Smooth muscle cell (in vitro differentiated cells): Measurements from ENCODE around the gene TAS2R7. TPM values are rescaled to one million over a fixed set of nuclear protein-coding genes. Genes with fewer than 3 reads are reported as not detected.

ENCODE experiments used
- DNase-seq: peaks from one replicate; lab custom pipeline; 2025; ENCODE audit not compliant: unreplicated experiment; lab: John Stamatoyannopoulos, UW
- H2AFZ ChIP-seq: fragments of 200-600 bp; sonication (generic); 2 replicates; pipeline ENCODE4 v1.6.0; 2016; ENCODE audit warnings: antibody characterized with exemption, low read depth, mild to moderate bottlenecking
- H3F3A ChIP-seq: fragments of 200-600 bp; sonication (generic); 2 replicates; pipeline ENCODE4 v1.6.0; 2017; ENCODE audit warnings: antibody characterized with exemption, low read depth
- H3K27ac ChIP-seq: fragments of 200-600 bp; sonication (generic); 2 replicates; pipeline ENCODE4 v1.5.1; 2016; ENCODE audit warnings: low read depth, mild to moderate bottlenecking
- H3K27me3 ChIP-seq: fragments of 200-600 bp; sonication (generic); 2 replicates; pipeline ENCODE4 v1.6.1; 2016; ENCODE audit warnings: low read depth, mild to moderate bottlenecking
- H3K36me3 ChIP-seq: fragments of 200-600 bp; sonication (generic); 2 replicates; pipeline ENCODE4 v1.5.1; 2016; ENCODE audit warnings: low read depth
- H3K4me1 ChIP-seq: fragments of 200-600 bp; sonication (generic); 2 replicates; pipeline ENCODE4 v1.5.1; 2016; ENCODE audit warnings: low read depth
- H3K4me2 ChIP-seq: fragments of 200-600 bp; sonication (generic); 2 replicates; pipeline ENCODE4 v1.6.0; 2016; ENCODE audit warnings: mild to moderate bottlenecking
- H3K4me3 ChIP-seq: fragments of 200-600 bp; sonication (generic); 2 replicates; pipeline ENCODE4 v1.5.1; 2016; ENCODE audit warnings: mild to moderate bottlenecking
- H3K79me2 ChIP-seq: fragments of 200-600 bp; sonication (generic); 2 replicates; pipeline ENCODE4 v1.6.0; 2016; ENCODE audit warnings: low read depth, mild to moderate bottlenecking
- H3K9ac ChIP-seq: fragments of 200-600 bp; sonication (generic); 2 replicates; pipeline ENCODE4 v1.6.0; 2016; ENCODE audit warnings: low read depth
- H3K9me3 ChIP-seq: fragments of 200-600 bp; sonication (generic); replicated peaks from 2 replicates; pipeline ENCODE4 v1.5.1; 2016; ENCODE audit warnings: low read depth
- H4K20me1 ChIP-seq: fragments of 200-600 bp; sonication (generic); 2 replicates; pipeline ENCODE4 v1.6.0; 2016; ENCODE audit warnings: low read depth
- WGBS: methylation state at CpG from one replicate; pipeline ENCODE4 v1.1.7; 2016; ENCODE audit warnings: low lambda C conversion rate; 5-methylcytosine and 5-hydroxymethylcytosine counted together
- polyA plus RNA-seq: library from polyadenylated mRNA; unstranded; fragments of >200 nt; fragmentation: Nextera tagmentation; extraction: Ambion mirVana; gene quantifications from 2 replicates; pipeline ENCODE4 v1.2.1, GENCODE V29; 2016
- total RNA-seq: library from RNA; depleted of rRNA; stranded (reverse); fragments of >200 nt; gene quantifications from 2 replicates; pipeline ENCODE4 v1.2.3, GENCODE V29; 2014
- TF ChIP-seq, protein P1 (sequence below): fragments of 200-600 bp; sonication (generic); IDR thresholded peaks from 2 replicates; pipeline ENCODE4 v1.5.1; 2017; ENCODE audit warnings: borderline replicate concordance, mild to moderate bottlenecking, antibody characterized with exemption; ENCODE audit not compliant: insufficient read depth, poor library complexity, severe bottlenecking

The TAS2R7 gene
- total and polyA plus RNA-seq, 2 experiments from 2014 or later = not detected

- no peak within 1 kb of the TSS for H3K9ac ChIP-seq
- H3K27me3 ChIP-seq = no peaks in the 10 kb centered on the region
- H3K79me2 ChIP-seq = no peaks in the 10 kb centered on the region
- H3K4me3 ChIP-seq = no peak within 1 kb of the TSS
- WGBS = 92% methylated on average over 3 of the region's 3 CpGs
- H3K36me3 ChIP-seq = no peaks in the 10 kb centered on the region
- H2AFZ ChIP-seq = no peak within 1 kb of the TSS
- H3K9me3 ChIP-seq = no peaks in the 10 kb centered on the region
- TF ChIP-seq, protein P1, sequence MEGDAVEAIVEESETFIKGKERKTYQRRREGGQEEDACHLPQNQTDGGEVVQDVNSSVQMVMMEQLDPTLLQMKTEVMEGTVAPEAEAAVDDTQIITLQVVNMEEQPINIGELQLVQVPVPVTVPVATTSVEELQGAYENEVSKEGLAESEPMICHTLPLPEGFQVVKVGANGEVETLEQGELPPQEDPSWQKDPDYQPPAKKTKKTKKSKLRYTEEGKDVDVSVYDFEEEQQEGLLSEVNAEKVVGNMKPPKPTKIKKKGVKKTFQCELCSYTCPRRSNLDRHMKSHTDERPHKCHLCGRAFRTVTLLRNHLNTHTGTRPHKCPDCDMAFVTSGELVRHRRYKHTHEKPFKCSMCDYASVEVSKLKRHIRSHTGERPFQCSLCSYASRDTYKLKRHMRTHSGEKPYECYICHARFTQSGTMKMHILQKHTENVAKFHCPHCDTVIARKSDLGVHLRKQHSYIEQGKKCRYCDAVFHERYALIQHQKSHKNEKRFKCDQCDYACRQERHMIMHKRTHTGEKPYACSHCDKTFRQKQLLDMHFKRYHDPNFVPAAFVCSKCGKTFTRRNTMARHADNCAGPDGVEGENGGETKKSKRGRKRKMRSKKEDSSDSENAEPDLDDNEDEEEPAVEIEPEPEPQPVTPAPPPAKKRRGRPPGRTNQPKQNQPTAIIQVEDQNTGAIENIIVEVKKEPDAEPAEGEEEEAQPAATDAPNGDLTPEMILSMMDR = no peak
- H3K27ac ChIP-seq = no peak within 1 kb of the TSS
- H4K20me1 ChIP-seq = no peaks in the 10 kb centered on the region
- DNase-seq = no peak
- no peaks in the 10 kb centered on the region for H3K4me1 ChIP-seq
- no peaks in the 10 kb centered on the region for H3F3A ChIP-seq
- H3K4me2 ChIP-seq = no peak within 1 kb of the TSS
Observed at GRCh38 chr12:10826258-10826657, 23.8 kb upstream of the TAS2R7 start, which contains the start of gene TAS2R10. TAS2R10 (minus strand) TSS chr12:10826358; CDS start chr12:10826269, 89 bp downstream.

DNA sequence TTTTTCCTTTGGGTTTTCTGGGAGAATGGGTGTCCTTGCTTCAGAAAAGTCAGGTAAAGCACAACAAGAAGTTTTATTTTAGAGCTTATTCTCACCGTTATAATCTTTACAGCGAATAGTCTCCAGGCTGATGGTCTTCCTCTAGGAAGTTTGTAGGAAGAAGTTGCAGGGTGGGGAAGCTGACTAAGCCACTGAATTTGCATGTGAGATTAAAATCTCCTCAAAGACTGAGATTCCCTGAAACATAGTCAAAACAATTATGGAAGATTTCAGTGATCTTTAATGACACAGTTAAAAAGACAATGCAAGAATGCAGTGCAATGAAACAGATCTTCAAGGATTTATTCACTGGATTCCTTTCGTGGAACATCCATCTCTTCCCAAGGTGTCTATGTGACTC, 22.5 kb upstream of the TAS2R7 start:
- TF ChIP-seq, protein P1 = no peak
- no peaks in the 10 kb centered on the region for H3K4me1 ChIP-seq
- H3K9me3 ChIP-seq = no peaks in the 10 kb centered on the region
- no peak overlapping the region for H2AFZ ChIP-seq
- H3K4me3 ChIP-seq = no peak overlapping the region
- WGBS = 67% methylated on average over 3 of the region's 3 CpGs
- H4K20me1 ChIP-seq = no peaks in the 10 kb centered on the region
- no peak overlapping the region for H3K9ac ChIP-seq
- DNase-seq = no peak
- H3K27me3 ChIP-seq = no peaks in the 10 kb centered on the region
- H3F3A ChIP-seq = no peaks in the 10 kb centered on the region
- no peak overlapping the region for H3K27ac ChIP-seq
- no peaks in the 10 kb centered on the region for H3K79me2 ChIP-seq
- no peak overlapping the region for H3K4me2 ChIP-seq
- no peaks in the 10 kb centered on the region for H3K36me3 ChIP-seq

DNA sequence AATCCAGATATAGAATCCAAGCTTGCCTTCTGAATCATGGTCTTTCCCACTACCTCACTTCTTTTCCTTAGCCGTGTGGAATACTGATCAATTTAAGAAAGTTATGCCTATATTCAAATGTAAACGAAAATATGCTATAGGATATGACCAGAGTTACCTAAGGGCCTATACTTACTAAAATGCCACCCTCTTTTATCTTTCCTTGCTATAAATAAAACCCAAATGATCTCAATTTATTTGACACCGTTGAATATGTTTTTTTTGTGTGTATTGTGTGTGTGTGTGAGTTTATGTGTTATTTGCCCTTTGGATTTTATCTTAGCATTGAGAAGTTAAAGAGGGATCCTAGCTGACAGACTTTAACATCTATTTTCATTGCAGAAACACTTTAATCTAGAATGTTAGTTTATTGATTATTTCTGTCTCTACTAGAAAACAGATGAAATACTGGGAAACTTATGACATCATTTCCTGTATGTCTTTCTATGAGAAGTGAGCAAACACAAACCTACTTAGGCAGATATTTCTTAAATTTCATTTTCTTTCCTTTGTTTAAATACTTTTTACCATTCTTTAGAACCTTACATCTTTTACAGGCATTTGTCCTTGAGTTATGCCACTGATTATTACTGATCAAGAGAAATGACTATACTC, 9.6 kb upstream of the TAS2R7 start:
- Histone ChIP-seq H3K9ac (no peak overlapping the region), H4K20me1 (no peaks in the 10 kb centered on the region), H3K27ac (no peak overlapping the region), H3K36me3 (no peaks in the 10 kb centered on the region), H3K27me3 (no peaks in the 10 kb centered on the region), H3K4me3 (no peak overlapping the region), H3K79me2 (no peaks in the 10 kb centered on the region), H2AFZ (no peak overlapping the region), H3K9me3 (no peaks in the 10 kb centered on the region), H3K4me1 (no peaks in the 10 kb centered on the region), H3F3A (no peaks in the 10 kb centered on the region), H3K4me2 (no peak overlapping the region)
- TF ChIP-seq, protein P1 = no peak
- no peak for DNase-seq
- 89% methylated on average over 3 of the region's 3 CpGs for WGBS

GRCh38 chr12:10810068-10810467, 7.6 kb upstream of the TAS2R7 start, which contains the start of gene TAS2R9:
TAS2R9 (minus strand) TSS chr12:10810168; CDS start chr12:10810075, 93 bp downstream.
- Histone ChIP-seq H4K20me1 (no peaks in the 10 kb centered on the region), H3K4me1 (no peaks in the 10 kb centered on the region), H3K4me3 (no peak within 1 kb of the TSS), H2AFZ (no peak within 1 kb of the TSS), H3K4me2 (no peak within 1 kb of the TSS), H3K36me3 (no peaks in the 10 kb centered on the region), H3K27me3 (no peaks in the 10 kb centered on the region), H3F3A (no peaks in the 10 kb centered on the region), H3K79me2 (no peaks in the 10 kb centered on the region), H3K9me3 (no peaks in the 10 kb centered on the region), H3K27ac (no peak within 1 kb of the TSS), H3K9ac (no peak within 1 kb of the TSS)
- DNase-seq = no peak
- TF ChIP-seq, protein P1 = no peak
